Liver (tissue), 9 donors: ENCODE data around the gene XG. TPM values are rescaled to one million over a fixed set of nuclear protein-coding genes. Genes with fewer than 3 reads are reported as not detected.
"Not testable (repeated sequence)": the region's sequence is repeated elsewhere in the genome, so short reads cannot be mapped to it uniquely, and the experiment has no call there.

ENCODE experiments used
- DNase-seq: peaks from one replicate; pipeline ENCODE4 v3.0.0-alpha.2; 2017; ENCODE audit warnings: low spot score
- H3K27ac ChIP-seq, 2 donors: one replicate each; pipeline ENCODE4 v1.7.0; 2013; ENCODE audit warnings: inconsistent platforms in 2 of 2, low read length in 2 of 2, control low read depth in 1 of 2, low read depth in 1 of 2, mild to moderate bottlenecking in 1 of 2
- H3K27me3 ChIP-seq, 4 donors: one replicate each; pipeline versions ENCODE4 v1.6.1 to v1.7.0; 2013; ENCODE audit warnings: low read length in 3 of 4, inconsistent platforms in 1 of 4, mild to moderate bottlenecking in 1 of 4, moderate library complexity in 1 of 4; ENCODE audit not compliant: control insufficient read depth in 4 of 4, insufficient read depth in 4 of 4
- H3K36me3 ChIP-seq, 4 donors: one replicate each; pipeline versions ENCODE4 v1.6.1 to v1.7.0; 2013; ENCODE audit warnings: low read length in 3 of 4, mild to moderate bottlenecking in 3 of 4, low read depth in 1 of 4, moderate library complexity in 1 of 4; ENCODE audit not compliant: control insufficient read depth in 4 of 4, insufficient read depth in 3 of 4
- H3K4me1 ChIP-seq, 4 donors: one replicate each; pipeline versions ENCODE4 v1.6.1 to v1.7.0; 2013; ENCODE audit warnings: low read length in 3 of 4, mild to moderate bottlenecking in 3 of 4, moderate library complexity in 1 of 4; ENCODE audit not compliant: control insufficient read depth in 4 of 4, insufficient read depth in 4 of 4
- H3K4me3 ChIP-seq, 3 donors: one replicate each; pipeline versions ENCODE4 v1.6.1 to v1.7.0; 2013; ENCODE audit warnings: low read length in 3 of 3, control low read depth in 1 of 3, low read depth in 1 of 3, mild to moderate bottlenecking in 1 of 3
- H3K9ac ChIP-seq, 2 donors: one replicate each; pipeline ENCODE4 v1.7.0; 2013; ENCODE audit warnings: low read length in 2 of 2, mild to moderate bottlenecking in 2 of 2, moderate library complexity in 2 of 2, control low read depth in 1 of 2, low read depth in 1 of 2
- H3K9me3 ChIP-seq, 4 donors: one replicate each; pipeline versions ENCODE4 v1.6.1 to v1.7.0; 2013; ENCODE audit warnings: low read length in 3 of 4; ENCODE audit not compliant: control insufficient read depth in 4 of 4
- EGR1 ChIP-seq, 2 donors: IDR thresholded peaks; 2 replicates each; pipeline ENCODE4 v1.6.1; 2016 to 2018; ENCODE audit warnings: antibody characterized with exemption in 2 of 2, low read depth in 2 of 2
- FOXA1 ChIP-seq: IDR thresholded peaks from 2 replicates; pipeline ENCODE4 v1.6.1; 2016; ENCODE audit warnings: antibody characterized with exemption
- FOXA2 ChIP-seq: IDR thresholded peaks from 2 replicates; pipeline ENCODE4 v1.6.1; 2016; ENCODE audit warnings: antibody characterized with exemption
- GABPA ChIP-seq, 2 donors: IDR thresholded peaks in 1 of 2; conservative IDR thresholded peaks in 1 of 2; 2 replicates each; pipeline ENCODE4 v1.6.1; 2016; ENCODE audit warnings: antibody characterized with exemption in 2 of 2, mild to moderate bottlenecking in 1 of 2, moderate library complexity in 1 of 2
- HNF4A ChIP-seq, 2 donors: conservative IDR thresholded peaks; 2 replicates each; pipeline ENCODE4 v1.6.1; 2016; ENCODE audit warnings: antibody characterized with exemption in 2 of 2, mild to moderate bottlenecking in 2 of 2
- HNF4G ChIP-seq: IDR thresholded peaks from 2 replicates; pipeline ENCODE4 v1.6.1; 2016; ENCODE audit warnings: antibody characterized with exemption
- JUND ChIP-seq, 2 donors: IDR thresholded peaks; 2 replicates each; pipeline ENCODE4 v1.6.1; 2016; ENCODE audit warnings: antibody characterized with exemption in 2 of 2
- NR2F2 ChIP-seq: IDR thresholded peaks from 2 replicates; pipeline ENCODE4 v1.6.1; 2016; ENCODE audit warnings: antibody characterized with exemption
- RXRA ChIP-seq, 2 donors: IDR thresholded peaks; 2 replicates each; pipeline ENCODE4 v1.6.1; 2017 to 2018; ENCODE audit warnings: antibody characterized with exemption in 2 of 2, mild to moderate bottlenecking in 1 of 2
- SP1 ChIP-seq: IDR thresholded peaks from 2 replicates; pipeline ENCODE4 v1.6.1; 2018; ENCODE audit warnings: antibody characterized with exemption, mild to moderate bottlenecking
- YY1 ChIP-seq: IDR thresholded peaks from 2 replicates; pipeline ENCODE4 v1.6.1; 2016; ENCODE audit warnings: antibody characterized with exemption, mild to moderate bottlenecking
- WGBS: extraction: QIAGEN DNeasy Blood & Tissue Kit; methylation state at CpG from one replicate; pipeline ENCODE4 v1.1.7; 2013; 5-methylcytosine and 5-hydroxymethylcytosine counted together
- polyA plus RNA-seq, 2 donors: library from polyadenylated mRNA; stranded (reverse) in 1 of 2; unstranded in 1 of 2; fragments of 200-250 nt in 1 of 2; fragments of >200 nt in 1 of 2; fragmentation: Nextera tagmentation in 1 of 2; extraction: Ambion mirVana in 1 of 2; gene quantifications; one replicate each; pipeline versions ENCODE4 v1.2.1 to v1.2.3, GENCODE V29; 2013 to 2015
- total RNA-seq, 2 donors: library from RNA; depleted of rRNA; stranded (reverse); fragments of >200 nt; gene quantifications; one replicate each; pipeline ENCODE4 v1.2.3, GENCODE V29; 2014
- TF ChIP-seq, protein P1 (sequence below): fragments of 150-350 bp; IDR thresholded peaks from 2 replicates; pipeline ENCODE4 v1.5.1; 2017; ENCODE audit warnings: improper control_type of control experiment, low read depth, low read length; ENCODE audit not compliant: missing input control
- TF ChIP-seq, protein P2 (sequence below): IDR thresholded peaks from 2 replicates; pipeline ENCODE4 v1.6.1; 2016; ENCODE audit warnings: antibody characterized with exemption
- TF ChIP-seq, protein P3 (sequence below): IDR thresholded peaks from 2 replicates; pipeline ENCODE4 v1.6.1; 2016; ENCODE audit warnings: antibody characterized with exemption
- TF ChIP-seq, protein P4 (sequence below): IDR thresholded peaks from 2 replicates; pipeline ENCODE4 v1.6.1; 2016; ENCODE audit warnings: antibody characterized with exemption, mild to moderate bottlenecking
- TF ChIP-seq, protein P5 (sequence below): IDR thresholded peaks from 2 replicates; pipeline ENCODE4 v1.6.1; 2016; ENCODE audit warnings: antibody characterized with exemption
- donor health status: healthy.
- donor health status: healthy.
- donor health status: healthy.
- donor health status: healthy.
- donor health status: healthy.

Gene XG, protein sequence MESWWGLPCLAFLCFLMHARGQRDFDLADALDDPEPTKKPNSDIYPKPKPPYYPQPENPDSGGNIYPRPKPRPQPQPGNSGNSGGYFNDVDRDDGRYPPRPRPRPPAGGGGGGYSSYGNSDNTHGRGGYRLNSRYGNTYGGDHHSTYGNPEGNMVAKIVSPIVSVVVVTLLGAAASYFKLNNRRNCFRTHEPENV
- under 1 TPM in 1 of 2 donors, not detected in 1; 0.93 TPM for total RNA-seq
- under 1 TPM; 0.02 to 0.74 TPM for polyA plus RNA-seq

DNA sequence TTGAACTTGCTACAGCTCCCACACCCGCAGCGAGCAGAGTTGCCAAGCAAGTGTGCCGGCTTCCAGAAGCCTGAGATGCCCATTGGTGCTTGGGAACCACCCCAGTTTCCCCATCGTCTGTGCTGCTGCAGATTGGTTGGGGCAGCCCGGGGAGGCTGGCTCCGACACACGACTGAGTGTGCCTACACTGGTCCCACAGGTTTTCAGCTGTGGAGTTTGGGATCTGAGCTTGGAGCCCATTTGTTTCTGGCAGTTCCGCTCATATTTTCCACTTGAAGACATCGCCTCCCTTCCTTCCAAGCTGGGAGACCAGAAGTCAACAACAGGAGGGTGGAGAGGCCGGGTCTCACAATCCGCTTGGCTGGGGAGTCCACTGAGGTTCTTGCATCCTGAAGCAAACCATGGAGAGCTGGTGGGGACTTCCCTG, at the start of gene XG:
TSS of gene XG (plus strand) at position 167 of the 427 bp plus-strand sequence. CDS start at position 402, 235 bp downstream.
- H3K9me3 ChIP-seq, H3K27me3 ChIP-seq, H3K4me3 ChIP-seq, H3K4me1 ChIP-seq, DNase-seq, H3K9ac ChIP-seq, H3K27ac ChIP-seq, H3K36me3 ChIP-seq: not testable (repeated sequence)
- 75% methylated on average over 11 of the region's 11 CpGs for WGBS

DNA sequence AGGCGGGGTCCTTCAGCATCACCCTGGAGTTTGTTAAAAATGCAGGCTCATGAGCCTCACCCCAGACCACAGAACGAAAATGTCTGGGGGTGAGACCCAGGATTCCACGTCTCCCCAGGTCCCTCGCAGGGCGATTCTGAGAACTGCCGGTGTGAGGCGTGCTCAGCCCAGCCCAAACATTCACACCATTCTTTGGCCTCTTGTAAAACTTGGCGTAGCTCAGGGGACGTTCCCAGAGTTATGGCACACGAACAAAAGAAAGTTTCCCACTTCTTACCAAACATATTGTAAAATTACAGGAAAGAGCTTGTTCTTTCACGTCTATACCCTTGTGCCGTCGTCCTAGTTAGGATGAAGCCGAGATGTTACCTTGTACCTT, 47.9 kb upstream of the XG start:
- Histone ChIP-seq H3K36me3 (no peaks in the 10 kb centered on the region), H3K4me1 (peaks cover 0 to 7% (median 3%) of the 10 kb centered on the region in 4 donors), H3K27ac (peak overlapping the region in 1 of 2 donors; percentile 1), H3K4me3 (no peak overlapping the region), H3K27me3 (no peaks in the 10 kb centered on the region), H3K9ac (no peak overlapping the region), H3K9me3 (no peaks in the 10 kb centered on the region)
- no peak for DNase-seq
- TF ChIP-seq HNF4A (conservative IDR thresholded peaks at IDR 0.05) (no peak), HNF4G (no peak), JUND (IDR thresholded peaks at IDR 0.05) (no peak), NR2F2 (no peak)
- TF ChIP-seq, protein P1, sequence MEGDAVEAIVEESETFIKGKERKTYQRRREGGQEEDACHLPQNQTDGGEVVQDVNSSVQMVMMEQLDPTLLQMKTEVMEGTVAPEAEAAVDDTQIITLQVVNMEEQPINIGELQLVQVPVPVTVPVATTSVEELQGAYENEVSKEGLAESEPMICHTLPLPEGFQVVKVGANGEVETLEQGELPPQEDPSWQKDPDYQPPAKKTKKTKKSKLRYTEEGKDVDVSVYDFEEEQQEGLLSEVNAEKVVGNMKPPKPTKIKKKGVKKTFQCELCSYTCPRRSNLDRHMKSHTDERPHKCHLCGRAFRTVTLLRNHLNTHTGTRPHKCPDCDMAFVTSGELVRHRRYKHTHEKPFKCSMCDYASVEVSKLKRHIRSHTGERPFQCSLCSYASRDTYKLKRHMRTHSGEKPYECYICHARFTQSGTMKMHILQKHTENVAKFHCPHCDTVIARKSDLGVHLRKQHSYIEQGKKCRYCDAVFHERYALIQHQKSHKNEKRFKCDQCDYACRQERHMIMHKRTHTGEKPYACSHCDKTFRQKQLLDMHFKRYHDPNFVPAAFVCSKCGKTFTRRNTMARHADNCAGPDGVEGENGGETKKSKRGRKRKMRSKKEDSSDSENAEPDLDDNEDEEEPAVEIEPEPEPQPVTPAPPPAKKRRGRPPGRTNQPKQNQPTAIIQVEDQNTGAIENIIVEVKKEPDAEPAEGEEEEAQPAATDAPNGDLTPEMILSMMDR = no peak
- 72% methylated on average over 14 of the region's 14 CpGs for WGBS

DNA sequence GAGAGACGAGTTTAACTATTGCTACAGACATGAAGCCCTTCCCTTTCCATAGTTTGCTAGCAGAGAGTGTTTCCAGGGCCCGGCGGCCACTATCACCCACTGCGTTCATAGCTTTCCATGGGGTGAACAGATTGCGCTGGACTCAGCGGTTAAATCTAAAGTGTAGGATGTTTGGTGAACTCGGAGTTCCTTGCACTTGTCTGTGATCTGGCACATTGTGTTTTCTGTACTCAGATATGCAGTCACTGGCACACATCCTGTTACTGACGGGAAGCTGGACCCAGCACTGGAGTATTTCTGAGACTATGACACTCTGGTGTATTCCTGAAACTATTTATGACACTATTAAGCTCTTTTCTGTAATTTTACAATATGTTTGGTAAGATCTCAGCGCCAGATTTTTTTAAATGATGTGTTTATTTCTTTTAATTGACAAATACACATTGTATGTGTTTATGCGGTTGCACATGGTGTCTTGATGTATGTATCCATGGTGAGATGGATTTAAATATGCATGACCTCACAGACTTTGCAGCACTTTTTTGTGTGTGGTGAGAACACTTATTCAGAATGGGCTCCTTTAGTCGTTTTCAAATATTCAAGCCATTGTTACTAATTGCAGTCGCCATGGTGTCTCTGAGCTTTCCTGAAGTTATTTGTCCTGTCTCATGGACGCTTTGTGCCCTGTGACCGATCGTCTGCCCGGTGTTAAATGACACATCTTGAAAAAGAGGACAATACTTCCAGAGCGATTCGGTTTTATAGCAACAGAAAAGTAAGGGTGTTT, 46.6 kb upstream of the XG start:
- Histone ChIP-seq H3K4me1 (peaks cover 1 to 16% (median 9%) of the 10 kb centered on the region in 4 donors), H3K36me3 (no peaks in the 10 kb centered on the region), H3K9me3 (no peaks in the 10 kb centered on the region), H3K27ac (peak overlapping the region; percentile 10 to 14), H3K4me3 (no peak overlapping the region), H3K27me3 (no peaks in the 10 kb centered on the region), H3K9ac (no peak overlapping the region)
- DNase-seq = no peak
- WGBS = 71% methylated on average over 18 of the region's 18 CpGs
- TF ChIP-seq, protein P2, sequence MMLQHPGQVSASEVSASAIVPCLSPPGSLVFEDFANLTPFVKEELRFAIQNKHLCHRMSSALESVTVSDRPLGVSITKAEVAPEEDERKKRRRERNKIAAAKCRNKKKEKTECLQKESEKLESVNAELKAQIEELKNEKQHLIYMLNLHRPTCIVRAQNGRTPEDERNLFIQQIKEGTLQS = no peak
- TF ChIP-seq NR2F2 = peak; percentile 48
- TF ChIP-seq RXRA (IDR thresholded peaks at IDR 0.05) = peak in 1 of 2 donors; percentile 54
- no peak for TF ChIP-seq YY1
- TF ChIP-seq, protein P3, sequence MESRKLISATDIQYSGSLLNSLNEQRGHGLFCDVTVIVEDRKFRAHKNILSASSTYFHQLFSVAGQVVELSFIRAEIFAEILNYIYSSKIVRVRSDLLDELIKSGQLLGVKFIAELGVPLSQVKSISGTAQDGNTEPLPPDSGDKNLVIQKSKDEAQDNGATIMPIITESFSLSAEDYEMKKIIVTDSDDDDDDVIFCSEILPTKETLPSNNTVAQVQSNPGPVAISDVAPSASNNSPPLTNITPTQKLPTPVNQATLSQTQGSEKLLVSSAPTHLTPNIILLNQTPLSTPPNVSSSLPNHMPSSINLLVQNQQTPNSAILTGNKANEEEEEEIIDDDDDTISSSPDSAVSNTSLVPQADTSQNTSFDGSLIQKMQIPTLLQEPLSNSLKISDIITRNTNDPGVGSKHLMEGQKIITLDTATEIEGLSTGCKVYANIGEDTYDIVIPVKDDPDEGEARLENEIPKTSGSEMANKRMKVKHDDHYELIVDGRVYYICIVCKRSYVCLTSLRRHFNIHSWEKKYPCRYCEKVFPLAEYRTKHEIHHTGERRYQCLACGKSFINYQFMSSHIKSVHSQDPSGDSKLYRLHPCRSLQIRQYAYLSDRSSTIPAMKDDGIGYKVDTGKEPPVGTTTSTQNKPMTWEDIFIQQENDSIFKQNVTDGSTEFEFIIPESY = no peak
- TF ChIP-seq, protein P4, sequence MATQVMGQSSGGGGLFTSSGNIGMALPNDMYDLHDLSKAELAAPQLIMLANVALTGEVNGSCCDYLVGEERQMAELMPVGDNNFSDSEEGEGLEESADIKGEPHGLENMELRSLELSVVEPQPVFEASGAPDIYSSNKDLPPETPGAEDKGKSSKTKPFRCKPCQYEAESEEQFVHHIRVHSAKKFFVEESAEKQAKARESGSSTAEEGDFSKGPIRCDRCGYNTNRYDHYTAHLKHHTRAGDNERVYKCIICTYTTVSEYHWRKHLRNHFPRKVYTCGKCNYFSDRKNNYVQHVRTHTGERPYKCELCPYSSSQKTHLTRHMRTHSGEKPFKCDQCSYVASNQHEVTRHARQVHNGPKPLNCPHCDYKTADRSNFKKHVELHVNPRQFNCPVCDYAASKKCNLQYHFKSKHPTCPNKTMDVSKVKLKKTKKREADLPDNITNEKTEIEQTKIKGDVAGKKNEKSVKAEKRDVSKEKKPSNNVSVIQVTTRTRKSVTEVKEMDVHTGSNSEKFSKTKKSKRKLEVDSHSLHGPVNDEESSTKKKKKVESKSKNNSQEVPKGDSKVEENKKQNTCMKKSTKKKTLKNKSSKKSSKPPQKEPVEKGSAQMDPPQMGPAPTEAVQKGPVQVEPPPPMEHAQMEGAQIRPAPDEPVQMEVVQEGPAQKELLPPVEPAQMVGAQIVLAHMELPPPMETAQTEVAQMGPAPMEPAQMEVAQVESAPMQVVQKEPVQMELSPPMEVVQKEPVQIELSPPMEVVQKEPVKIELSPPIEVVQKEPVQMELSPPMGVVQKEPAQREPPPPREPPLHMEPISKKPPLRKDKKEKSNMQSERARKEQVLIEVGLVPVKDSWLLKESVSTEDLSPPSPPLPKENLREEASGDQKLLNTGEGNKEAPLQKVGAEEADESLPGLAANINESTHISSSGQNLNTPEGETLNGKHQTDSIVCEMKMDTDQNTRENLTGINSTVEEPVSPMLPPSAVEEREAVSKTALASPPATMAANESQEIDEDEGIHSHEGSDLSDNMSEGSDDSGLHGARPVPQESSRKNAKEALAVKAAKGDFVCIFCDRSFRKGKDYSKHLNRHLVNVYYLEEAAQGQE = no peak
- TF ChIP-seq FOXA2 = no peak
- TF ChIP-seq SP1 = peak; percentile 43
- no peak for TF ChIP-seq JUND (IDR thresholded peaks at IDR 0.05)
- TF ChIP-seq EGR1 (IDR thresholded peaks at IDR 0.05; ENCODE audit: low read depth in 2 of 2) = no peak
- TF ChIP-seq HNF4G = no peak
- no peak for TF ChIP-seq FOXA1
- TF ChIP-seq, protein P5, sequence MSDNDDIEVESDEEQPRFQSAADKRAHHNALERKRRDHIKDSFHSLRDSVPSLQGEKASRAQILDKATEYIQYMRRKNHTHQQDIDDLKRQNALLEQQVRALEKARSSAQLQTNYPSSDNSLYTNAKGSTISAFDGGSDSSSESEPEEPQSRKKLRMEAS = no peak
- peak; percentile 50 to 59 for TF ChIP-seq GABPA (IDR thresholded peaks at IDR 0.05 in 1 of 2, conservative IDR thresholded peaks at IDR 0.05 in 1 of 2)
